SW480 (cell line): Measurements from ENCODE around the gene ATF5.

ENCODE experiments used
- DNase-seq: peaks from one replicate; pipeline ENCODE4 v3.0.0-alpha.2; 2016; ENCODE audit warnings: low spot score

ATF5 gene

GRCh38 chr19:49894879-49895565 is 34.0 kb upstream of the ATF5 start:
- DNase-seq, result no peak

DNA sequence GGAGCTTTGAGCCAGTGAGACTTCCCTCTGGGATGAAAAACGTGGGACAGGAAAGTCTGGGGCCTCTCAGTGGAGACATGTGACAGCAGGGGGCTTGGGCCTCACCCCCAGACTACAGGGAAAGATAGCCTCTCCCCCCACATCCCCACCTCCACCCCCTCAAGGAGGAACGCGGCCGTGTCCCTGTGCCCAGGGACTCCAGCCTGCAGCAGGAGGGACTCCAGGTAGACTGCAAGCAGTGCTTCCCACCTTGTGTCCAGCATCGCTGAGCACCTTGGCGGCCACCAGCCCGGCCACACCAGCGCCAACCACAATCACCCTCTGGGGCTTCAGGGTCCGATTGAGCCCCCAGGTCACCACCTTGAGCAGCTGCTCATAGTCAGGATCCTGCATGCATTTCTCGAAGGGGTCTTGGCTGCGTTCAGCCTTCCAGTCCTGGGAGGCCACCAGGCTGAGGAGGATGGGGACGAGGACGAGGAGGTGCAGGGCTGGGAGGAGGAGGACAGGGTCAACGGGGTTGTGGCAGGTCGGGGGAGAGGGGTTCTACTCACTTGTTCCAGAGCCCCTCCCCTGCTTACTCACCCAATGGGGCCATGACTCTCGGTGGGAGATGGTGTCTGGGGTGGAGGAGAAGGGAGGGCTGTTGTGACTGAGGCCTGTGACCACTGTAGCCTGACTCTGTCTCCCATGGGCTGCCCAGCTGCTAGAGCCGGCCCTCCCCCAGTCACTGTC is 33.3 kb upstream of the ATF5 start:
- DNase-seq, result no peak

DNA sequence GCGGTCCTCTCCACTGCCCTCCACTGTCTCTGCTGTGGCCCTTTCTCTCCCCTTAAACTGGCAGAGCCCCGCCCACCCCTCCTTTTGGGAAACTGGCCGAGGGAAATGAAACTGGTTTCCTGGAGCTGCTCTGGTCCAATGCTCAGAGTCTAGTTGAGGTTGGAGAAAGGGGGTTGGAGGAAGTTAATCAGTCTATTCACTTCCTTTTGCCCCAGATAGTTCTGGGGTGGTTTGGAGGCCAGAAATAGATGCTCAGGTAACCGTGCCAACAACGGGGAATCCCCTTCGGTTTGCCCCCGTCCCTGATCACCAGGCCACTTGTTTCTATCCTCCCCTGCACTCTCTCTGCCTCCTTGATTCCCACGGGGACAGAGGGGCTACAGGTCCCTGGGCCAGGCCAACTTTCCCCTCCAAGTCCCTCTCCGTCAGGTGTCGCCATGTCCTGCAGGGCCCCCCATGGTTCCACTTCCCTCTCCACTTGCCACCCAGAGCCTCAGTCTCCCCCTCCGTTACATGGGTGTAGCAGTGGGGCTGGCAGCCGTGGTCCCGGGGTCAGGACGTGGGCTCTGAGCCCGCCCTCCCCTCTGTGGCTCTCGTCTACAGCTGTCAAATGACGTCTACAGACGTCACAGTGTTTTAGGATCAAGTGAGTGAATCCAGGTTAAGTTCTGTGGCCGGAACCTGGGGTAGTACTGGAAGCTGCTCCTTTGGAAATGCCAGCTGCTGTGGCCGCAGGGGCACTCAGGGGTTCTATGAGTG is 32.0 kb upstream of the ATF5 start, which contains the start of gene IL4I1:
Gene IL4I1, minus strand, starts transcription at position 25 of the 759 bp plus-strand sequence. CDS start 727 bp downstream, outside the sequence.
- peak; percentile 55 for DNase-seq

DNA sequence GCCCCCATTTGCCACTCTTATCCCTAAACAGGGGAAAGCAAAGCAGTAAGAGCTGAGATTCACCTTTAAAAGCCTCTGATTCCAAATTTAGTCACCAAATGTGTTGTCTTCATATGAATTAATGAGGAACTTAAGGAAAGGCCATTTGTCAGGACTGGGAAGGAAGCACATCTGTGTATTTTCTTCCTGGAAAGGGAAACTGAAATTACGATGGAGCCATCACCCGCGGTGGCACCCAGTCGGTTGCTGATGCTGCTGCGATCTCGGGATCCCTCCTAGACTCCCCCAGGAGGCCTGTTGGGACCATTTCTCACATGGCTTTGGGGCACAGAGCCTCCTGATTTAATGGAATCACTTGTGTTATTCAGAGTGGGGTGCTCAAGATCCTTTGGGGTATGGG is 24.9 kb upstream of the ATF5 start:
- no peak for DNase-seq

DNA sequence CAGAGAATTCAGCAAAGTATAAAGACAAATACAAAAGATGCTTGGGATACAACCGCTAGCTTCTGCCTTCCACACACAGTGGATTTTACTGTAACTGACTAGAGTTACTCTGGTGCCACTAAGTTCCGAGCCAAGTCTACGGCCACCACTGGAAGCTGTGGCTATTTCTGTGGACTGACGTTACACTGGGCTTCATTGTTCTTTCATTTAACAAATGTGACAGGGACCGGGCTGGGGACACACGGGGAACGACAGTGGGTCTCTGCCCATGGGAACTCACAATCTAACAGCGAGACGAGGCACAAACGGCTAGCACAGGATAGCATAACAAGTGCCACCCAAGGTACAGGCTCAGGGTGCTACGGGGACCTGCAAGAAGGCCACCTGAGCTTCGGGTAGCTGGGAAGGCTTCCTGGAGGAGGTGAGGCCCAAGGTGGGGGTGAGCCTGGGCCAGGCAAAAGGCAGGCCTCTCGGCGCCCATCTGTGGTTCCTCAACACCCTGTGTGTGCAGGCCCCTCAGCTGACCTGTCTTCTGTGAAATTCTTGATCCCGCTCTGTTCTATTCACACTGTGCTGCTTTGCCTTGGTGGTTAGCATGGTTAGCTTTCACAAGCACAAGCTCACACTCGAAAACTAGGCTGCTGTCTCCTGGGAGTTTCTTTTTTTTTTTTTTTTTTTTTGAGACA is 22.0 kb upstream of the ATF5 start:
- DNase-seq, result no peak

- DNase-seq, result no peak
Observed at GRCh38 chr19:49907745-49908446, 21.1 kb upstream of the ATF5 start.

DNA sequence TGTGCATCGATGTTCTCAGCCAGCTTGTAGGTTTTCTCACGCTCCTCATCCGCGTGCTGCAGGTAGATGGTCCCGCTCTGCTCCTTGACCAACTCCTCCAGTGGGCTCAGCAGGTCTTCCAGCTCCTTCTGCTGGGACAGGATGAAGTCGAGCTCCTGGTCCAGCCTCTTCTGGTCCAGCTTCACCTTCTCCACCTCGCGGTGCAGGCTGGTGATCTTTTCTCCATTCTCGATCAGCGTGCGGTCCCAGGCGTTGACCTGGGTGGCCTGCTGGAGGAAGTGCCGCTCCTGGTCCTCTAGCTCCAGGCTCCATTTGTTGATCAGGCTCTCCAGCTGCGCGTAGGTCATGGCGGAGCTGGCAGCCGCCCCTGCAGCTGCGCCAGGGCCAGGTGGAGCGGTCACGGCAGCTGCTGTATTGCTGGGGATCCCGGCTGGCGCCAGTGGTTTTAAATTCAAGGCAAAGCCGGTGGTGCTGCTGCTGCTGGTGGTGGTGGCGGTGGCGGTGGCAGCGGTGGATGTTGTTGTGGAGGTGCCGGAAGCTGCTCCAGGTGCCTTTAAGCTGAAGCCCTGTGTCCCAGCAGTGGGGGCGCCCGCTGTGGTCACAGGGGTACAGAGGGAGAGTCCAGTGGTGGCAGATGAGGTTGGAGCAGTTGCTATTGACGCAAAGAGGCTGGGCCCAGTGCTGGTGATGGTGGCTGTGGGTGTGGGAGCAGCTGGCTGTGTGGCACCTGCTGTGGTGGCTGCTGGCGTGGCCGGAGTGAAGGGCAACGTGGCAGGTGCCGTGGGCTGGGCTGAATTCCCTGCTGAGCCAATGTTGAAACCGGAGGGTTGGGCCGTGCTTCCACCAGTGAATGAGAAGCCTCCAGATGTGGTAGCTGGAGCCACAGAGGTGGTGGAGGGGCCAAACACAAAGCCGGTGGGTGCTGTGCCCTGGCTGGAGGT is 20.3 kb upstream of the ATF5 start:
- DNase-seq, result no peak

DNA sequence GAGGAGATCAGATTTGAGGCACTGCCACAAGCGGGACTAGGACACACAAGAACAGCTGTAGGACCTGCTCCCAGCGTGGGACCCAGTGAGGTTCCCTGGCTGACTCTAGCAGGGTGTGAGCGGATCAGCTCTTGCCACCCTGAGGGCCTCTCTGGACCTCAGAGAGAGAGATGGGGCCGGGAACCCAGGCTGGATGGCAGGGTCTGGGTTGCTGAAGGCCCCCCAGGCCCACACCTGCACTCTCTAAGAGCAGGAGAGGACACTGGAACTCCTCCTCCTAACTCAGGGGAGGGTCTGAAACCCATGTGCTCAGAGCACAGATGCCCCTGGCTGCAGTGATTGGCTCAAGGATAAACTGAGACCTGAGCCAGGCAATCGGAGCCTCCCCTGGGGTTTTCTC is 18.8 kb upstream of the ATF5 start:
- DNase-seq, result no peak

- no peak for DNase-seq
Observed at GRCh38 chr19:49911381-49912145, 17.4 kb upstream of the ATF5 start.

- DNase-seq, result no peak
Observed at GRCh38 chr19:49912965-49913685, 15.9 kb upstream of the ATF5 start.

GRCh38 chr19:49913720-49914119 is 15.3 kb upstream of the ATF5 start:
- no peak for DNase-seq

DNA sequence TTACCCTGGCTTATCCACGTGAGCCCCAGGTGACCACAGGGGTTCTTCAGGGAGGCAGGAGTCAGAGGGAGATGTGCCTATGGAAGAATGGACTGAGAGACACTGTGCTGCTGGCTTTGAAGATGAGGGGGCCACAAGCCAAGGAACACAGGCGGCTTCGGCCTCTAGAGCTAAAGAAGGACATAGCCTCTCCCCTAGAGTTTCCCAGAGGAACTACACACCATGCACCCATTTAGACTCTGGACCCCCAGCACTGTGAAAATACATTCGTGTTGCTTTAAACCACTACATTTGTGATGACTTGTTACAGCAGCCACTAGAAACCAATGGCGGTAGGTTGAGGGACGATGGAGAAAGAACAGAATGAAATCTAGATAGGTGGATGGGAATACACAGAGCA is 13.7 kb upstream of the ATF5 start:
- no peak for DNase-seq

GRCh38 chr19:49916839-49917733 is 11.9 kb upstream of the ATF5 start:
- DNase-seq, result no peak

DNA sequence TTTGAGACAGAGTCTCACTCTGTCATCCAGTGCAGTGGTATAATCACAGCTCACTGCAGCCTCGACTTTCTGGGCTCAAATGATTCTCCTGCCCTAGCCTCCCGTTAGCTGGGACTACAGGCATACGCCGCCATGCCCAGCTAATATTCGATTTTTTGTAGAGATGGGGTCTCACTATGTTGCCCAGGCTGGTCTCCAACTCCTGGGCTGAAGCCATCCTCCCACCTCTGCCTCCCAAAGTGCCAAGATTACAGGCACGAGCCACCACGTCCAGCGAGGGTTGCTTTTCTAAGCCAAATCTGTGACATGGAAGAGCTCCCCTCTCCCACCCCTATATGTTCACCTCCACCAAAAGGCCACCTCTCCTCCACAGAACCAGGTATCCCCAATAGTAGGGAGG is 10.9 kb upstream of the ATF5 start:
- no peak for DNase-seq

- DNase-seq, result no peak
Observed at GRCh38 chr19:49920624-49921363, 8.2 kb upstream of the ATF5 start.

- DNase-seq, result no peak
Observed at GRCh38 chr19:49921871-49922795, 6.9 kb upstream of the ATF5 start.
